ENCODE measurements around the gene SLC6A12.

SLC6A12 gene

DNA sequence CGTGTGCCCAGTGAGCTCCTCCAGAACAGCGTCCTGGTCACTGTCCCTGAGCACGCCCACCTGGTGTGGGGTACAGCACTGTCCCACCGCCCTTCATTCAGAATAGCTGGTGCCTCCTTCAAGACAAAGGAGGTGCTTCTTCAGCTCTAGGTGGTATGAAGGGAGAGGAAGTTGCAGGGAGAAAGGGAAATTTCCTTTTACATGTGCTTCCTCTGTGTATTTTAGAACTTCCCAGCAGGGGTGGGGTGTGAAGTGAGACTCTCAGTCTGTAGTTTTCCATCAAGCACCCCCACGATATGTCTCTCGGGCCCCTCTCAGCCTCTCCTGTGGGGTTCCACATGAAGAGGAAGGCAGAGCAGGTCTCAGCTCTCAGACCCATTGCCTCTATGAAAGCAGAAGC is 1.2 kb upstream of the SLC6A12 start:
- TF ChIP-seq, protein P1, sequence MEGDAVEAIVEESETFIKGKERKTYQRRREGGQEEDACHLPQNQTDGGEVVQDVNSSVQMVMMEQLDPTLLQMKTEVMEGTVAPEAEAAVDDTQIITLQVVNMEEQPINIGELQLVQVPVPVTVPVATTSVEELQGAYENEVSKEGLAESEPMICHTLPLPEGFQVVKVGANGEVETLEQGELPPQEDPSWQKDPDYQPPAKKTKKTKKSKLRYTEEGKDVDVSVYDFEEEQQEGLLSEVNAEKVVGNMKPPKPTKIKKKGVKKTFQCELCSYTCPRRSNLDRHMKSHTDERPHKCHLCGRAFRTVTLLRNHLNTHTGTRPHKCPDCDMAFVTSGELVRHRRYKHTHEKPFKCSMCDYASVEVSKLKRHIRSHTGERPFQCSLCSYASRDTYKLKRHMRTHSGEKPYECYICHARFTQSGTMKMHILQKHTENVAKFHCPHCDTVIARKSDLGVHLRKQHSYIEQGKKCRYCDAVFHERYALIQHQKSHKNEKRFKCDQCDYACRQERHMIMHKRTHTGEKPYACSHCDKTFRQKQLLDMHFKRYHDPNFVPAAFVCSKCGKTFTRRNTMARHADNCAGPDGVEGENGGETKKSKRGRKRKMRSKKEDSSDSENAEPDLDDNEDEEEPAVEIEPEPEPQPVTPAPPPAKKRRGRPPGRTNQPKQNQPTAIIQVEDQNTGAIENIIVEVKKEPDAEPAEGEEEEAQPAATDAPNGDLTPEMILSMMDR (IDR thresholded peaks at IDR 0.05; ENCODE audit: insufficient read depth, missing control alignments): no peak
- DNase-seq (ENCODE audit: insufficient read length, low spot score) (no peak), FAIRE-seq (no peak)

DNA sequence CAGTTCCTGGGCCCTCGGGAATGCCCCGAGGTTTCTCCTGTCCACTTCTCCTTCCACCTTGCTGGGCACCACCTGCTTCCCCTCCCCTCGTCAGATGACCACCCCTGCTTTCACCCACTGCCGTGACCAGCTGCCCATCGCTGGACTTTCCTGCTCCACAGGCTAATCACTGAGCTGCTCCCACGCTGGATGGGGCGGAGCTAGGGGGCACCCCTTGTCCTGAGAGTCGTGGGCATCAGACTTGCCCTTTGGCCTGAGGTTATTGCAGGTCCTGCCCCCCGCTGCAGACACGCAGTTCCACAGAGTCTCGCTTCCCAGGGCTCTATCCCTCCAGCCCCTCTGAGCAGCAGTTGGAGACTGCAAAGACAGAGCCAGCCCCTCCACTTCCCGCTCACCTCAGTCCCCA is 427 bp downstream of the SLC6A12 start:
- FAIRE-seq: no peak
- TF ChIP-seq, protein P1 (IDR thresholded peaks at IDR 0.05; ENCODE audit: insufficient read depth, missing control alignments): no peak
- no peak for DNase-seq (ENCODE audit: insufficient read length, low spot score)

DNA sequence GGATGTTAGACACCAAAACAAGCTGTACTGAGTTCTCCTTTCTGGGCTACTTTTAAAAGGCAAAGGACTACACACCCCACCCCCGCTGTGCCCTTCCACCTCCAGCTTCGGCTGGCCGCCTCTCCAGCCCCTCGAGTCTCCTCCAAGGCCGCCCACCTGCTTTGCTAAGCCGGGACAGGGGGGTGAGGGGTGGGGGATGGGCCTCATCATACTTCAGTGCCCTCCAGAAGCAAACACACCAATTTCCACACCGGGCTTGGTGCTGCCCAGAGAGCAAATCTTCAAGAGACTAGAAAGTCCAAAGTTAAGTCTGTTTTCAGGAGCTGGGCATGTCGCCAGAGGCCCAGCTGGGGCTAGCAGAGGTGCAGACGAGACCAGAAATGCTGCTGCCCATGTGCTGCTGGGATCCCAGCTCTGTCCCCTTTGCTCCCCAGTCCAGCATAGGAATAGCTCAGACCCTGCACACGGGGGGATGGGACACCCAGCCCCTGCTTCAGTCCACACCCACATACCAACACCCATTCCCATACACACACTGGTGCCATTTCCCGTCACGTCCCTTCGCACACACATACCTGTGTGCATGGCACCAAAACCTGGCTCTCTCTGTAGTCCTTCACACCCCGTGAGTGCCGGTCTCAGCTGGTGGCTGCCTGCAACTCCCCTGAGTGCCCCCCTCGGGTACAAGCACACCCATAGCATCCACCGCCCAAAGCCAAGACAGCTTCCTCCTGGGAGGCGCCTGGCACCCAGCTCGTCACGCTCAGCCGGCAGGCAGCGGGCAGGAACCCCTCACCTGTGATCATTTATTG is 1.0 kb downstream of the SLC6A12 start:
- TF ChIP-seq, protein P1 (IDR thresholded peaks at IDR 0.05; ENCODE audit: insufficient read depth, missing control alignments): no peak
- FAIRE-seq (no peak), DNase-seq (ENCODE audit: insufficient read length, low spot score) (no peak)

DNA sequence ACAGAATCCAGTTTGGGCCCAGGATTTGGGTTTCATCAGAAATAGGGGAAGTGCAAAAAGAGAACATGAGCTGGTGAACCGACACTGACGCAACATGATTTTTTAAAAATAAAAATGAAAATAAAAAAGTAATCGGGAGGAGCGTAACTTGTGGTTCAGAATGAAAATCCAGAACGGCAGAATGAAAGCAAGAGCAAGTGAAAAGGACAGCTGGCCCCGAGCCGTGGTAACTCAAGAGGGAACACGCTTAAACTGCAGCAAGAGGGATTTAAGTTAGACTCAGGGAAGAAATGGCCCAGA is 1.6 kb downstream of the SLC6A12 start:
- TF ChIP-seq, protein P1 (IDR thresholded peaks at IDR 0.05; ENCODE audit: insufficient read depth, missing control alignments): no peak
- FAIRE-seq (no peak), DNase-seq (ENCODE audit: insufficient read length, low spot score) (no peak)

DNA sequence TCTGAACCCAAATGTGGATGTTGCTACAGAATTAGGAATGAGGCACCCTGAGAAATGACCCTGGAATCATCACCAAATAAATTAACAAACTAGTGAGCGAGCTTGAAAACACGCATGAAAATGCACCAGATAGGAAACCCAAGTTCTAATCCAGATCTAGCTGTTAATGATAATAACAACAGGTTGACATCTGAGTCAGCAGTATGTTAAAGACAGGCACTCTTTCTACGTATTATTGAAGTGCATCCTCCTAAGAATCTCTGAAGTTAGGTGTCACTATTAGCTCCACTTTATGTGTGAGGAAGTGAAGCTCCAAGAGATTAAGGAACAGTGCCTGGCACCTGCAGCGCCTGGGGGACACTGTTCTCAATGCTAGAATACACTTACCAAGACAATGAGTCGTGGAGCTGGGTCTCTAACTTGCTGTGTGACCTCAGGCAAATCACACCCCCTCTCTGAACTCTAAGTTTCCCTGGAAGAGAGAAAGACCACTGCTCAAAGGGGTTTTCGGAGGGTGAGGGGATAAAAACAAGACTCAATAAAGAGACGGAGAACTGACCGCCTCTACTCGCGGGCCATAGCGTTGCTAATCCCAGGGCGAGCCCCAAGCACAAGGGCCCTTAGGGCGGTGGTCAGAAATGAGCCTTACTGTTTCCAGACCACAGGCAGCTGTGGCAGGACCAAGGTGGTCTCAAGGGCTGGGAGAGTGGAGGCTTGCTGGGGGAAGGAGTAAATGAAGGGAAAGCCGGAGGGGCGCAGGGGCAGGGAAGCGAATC is 2.1 kb downstream of the SLC6A12 start:
- no peak for FAIRE-seq
- DNase-seq (ENCODE audit: insufficient read length, low spot score): no peak
- TF ChIP-seq, protein P1 (IDR thresholded peaks at IDR 0.05; ENCODE audit: insufficient read depth, missing control alignments): no peak

DNA sequence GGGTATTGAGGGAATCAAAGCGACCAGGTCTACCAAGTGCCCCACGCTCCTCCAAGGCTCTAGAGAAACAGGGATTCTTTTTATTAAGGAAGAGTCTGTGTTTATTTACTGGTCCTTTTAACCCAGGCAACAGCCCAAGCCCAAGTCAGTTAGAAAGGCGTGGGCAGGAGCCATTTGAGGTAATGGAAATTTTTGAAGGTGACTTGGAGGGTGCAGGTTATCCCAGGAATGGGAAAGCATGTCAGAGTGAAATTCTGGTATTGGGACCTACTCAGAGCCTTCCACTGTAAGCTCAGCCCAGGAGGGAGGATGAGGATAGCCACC is 2.9 kb downstream of the SLC6A12 start:
- TF ChIP-seq, protein P1 (IDR thresholded peaks at IDR 0.05; ENCODE audit: insufficient read depth, missing control alignments): no peak
- no peak for FAIRE-seq
- DNase-seq (ENCODE audit: insufficient read length, low spot score): no peak
